ENCODE results near the gene NUMBL. TPM values are rescaled to one million over a fixed set of nuclear protein-coding genes. Genes with fewer than 3 reads are reported as not detected.

NUMBL gene
- polyA plus RNA-seq, 3 donors: 9.4 to 16.0 (median 15.9) TPM

DNA sequence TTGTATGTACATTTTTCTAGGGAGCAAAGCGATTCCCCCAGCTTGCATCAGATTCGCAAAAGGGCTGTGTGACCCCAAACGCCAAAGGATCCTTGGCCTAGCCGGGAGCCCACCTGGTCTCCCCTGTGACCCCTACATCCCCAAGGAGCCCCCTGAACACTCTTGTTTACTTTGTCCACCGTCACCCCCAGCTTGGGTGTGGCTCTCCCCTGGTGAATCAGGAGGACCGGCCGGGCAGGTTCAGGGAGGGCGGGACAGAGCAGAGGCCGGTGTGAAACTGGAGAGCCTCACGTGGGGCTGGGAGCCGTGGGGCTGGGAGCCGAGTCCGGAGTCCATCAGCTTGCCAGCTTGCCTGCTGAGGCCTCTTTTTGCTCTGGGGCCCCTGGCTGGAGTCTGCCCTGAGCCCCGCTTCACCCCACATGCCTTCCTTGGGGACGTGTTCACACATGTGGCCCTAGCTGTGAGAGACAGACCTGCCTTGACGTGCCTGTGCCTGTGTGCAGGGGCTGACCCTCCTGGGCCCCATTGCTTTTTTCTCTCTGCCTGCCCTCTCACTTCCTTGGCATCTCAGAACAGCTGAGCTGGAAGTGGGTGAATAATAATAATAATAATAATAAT lies 28.4 kb upstream of the NUMBL start:
- peak in 2 of 11 donors; percentile 24 to 41 for DNase-seq (ENCODE audit: extremely low read depth in 1 of 11, low read depth in 9 of 11, low spot score in 4 of 11)

DNA sequence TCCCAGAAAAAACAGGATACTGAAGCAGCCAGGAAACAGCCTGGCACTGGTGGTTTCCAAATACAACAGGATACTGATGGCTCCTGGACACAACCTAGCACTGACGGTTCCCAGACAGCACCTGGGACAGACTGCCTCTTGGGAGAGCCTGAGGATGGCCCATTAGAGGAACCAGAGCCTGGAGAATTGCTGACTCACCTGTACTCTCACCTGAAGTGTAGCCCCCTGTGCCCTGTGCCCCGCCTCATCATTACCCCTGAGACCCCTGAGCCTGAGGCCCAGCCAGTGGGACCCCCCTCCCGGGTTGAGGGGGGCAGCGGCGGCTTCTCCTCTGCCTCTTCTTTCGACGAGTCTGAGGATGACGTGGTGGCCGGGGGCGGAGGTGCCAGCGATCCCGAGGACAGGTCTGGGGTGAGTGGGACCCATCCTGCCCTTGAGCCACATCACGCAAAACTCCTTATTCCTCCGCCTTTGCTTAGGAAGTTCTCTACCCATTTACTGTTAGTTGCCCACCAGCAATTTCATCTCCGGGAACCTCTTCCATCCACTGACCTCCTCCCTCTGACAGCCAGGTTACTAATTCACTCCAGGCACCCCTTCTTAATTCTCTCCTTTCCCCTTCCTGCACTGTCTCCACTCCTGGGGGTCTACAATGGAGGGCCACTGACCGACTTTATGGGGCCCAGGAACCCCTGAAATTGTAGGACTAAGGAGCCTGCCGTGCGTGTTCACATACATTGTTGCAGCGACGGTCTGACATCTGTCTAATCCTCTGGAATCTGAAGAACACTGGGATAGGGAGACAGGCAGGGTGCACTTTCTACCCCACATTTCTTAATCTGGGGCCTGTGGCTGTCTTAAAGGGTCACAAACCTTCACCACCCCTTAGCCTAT lies 27.7 kb upstream of the NUMBL start:
- no peak for DNase-seq (ENCODE audit: extremely low read depth in 1 of 11, low read depth in 9 of 11, low spot score in 4 of 11)

DNA sequence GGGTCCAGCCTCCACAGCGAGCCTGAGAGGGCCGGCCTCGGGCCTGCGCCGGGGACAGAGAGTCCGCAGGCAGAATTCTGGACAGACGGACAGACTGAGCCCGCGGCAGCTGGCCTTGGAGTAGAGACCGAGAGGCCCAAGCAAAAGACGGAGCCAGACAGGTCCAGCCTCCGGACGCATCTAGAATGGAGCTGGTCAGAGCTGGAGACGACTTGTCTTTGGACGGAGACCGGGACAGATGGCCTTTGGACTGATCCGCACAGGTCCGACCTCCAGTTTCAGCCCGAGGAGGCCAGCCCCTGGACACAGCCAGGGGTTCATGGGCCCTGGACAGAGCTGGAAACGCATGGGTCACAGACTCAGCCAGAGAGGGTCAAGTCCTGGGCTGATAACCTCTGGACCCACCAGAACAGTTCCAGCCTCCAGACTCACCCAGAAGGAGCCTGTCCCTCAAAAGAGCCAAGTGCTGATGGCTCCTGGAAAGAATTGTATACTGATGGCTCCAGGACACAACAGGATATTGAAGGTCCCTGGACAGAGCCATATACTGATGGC lies 27.0 kb upstream of the NUMBL start:
- peak in 1 of 11 donors; percentile 29 for DNase-seq (ENCODE audit: extremely low read depth in 1 of 11, low read depth in 9 of 11, low spot score in 4 of 11)

DNA sequence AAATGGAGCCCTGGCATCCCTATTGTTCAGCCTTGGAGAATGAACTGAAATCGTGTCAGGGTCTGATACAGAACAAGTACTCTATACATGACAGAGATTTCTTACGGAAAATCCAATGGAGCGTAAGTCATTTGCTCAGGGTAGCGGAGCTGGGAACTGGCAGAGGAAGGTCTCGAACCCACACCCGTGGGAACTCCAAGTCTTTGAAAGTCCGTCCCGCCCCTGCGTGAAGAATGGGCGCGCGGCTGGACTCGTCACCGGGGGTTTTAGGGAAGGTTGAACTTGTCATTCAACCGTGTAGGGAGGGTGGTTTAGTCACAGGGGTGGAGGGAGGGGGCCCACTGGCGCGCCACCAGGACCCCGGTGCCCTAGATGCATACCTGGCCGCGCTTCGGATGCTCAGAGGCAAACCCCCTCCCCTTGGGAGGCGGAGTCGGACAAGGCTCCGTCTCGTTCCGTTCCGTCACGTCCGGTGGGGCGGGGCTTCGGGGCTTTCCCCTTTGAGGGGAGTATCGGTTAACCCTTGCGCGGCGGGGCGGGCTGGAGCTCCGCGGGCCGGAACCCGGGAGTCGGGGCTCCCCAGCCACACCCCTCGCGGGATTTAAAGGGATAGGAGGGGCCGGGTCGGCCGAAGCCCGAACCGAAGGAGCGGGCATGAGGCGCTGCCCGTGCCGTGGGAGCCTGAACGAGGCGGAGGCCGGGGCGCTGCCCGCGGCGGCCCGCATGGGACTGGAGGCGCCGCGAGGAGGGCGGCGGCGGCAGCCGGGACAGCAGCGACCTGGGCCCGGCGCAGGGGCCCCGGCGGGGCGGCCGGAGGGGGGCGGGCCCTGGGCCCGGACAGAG lies 26.3 kb upstream of the NUMBL start, which contains the start of the genes COQ8B and ITPKC:
TSS of gene COQ8B (minus strand) at position 405 of the 843 bp plus-strand sequence. CDS start 2,254 bp downstream, outside the sequence.
TSS of gene ITPKC (plus strand) at position 631 of the 843 bp plus-strand sequence. CDS start at position 655, 24 bp downstream.
- peak; percentile 93 to 100 (median 98) for DNase-seq (ENCODE audit: extremely low read depth in 1 of 11, low read depth in 9 of 11, low spot score in 4 of 11)

DNA sequence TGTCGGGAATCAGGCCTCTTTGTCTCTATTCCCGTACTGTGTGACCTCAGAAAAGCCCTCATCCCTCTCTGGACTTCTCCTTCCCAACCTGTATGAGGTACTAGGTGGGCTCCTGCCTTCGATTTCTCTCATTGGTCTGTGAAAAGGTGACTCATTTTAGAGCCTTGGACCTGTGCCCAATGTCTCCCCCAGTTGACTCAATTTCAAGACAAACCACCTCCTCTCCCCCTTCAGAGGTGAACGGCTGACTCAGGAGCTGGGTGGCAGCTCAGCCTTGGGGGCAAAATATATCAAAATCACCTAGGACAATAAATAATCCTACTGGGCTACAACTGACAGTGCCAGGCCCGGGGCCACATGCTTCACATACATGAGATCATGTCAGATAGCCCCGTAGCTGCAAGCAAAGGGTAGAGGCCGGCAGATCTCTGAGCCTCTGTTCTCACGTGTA lies 25.6 kb upstream of the NUMBL start:
- DNase-seq (ENCODE audit: extremely low read depth in 1 of 11, low read depth in 9 of 11, low spot score in 4 of 11): no peak

DNA sequence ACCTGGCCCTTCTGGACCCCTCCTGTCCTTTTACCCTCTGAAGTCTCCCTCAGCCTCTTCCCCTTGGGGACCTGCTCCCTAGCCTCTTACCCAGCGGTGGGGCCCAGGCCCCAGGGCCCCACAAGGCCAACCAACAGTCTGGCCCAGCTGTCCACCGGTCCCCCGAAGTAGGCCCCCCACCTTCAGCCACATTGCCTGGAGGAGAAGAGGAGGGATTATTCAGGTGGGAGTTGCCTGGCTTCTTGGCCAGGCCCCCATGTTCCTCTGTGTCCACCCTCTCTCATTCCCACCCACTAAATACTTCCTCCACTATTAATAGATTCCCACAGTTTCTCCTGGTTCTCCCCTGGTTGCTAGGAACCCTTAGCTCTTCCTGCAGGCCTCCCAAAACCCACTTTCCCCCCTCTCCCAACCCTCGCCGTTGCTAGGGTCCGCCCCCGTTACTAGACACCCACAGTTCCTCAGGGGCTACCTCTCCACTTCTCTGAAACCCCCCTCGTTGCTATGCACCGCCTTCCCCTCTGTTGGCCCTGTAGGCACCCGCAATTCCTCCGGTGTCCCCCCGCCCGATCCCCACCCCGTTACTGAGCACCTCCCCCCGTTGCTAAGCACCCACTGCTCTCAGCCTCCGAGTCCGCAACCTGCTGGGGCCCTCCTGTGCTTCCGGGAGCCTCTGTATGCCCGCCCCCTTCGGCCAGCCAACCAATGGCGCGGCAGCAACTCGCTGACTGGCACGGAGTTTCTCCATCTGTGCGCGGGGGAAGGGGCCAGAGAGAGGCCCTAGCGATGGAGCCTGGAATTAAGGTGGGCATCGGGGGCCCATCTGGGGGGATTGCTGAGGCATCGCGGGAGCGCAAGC lies 24.2 kb upstream of the NUMBL start:
- DNase-seq (ENCODE audit: extremely low read depth in 1 of 11, low read depth in 9 of 11, low spot score in 4 of 11): peak in 10 of 11 donors; percentile 85 to 93 (median 90)

DNA sequence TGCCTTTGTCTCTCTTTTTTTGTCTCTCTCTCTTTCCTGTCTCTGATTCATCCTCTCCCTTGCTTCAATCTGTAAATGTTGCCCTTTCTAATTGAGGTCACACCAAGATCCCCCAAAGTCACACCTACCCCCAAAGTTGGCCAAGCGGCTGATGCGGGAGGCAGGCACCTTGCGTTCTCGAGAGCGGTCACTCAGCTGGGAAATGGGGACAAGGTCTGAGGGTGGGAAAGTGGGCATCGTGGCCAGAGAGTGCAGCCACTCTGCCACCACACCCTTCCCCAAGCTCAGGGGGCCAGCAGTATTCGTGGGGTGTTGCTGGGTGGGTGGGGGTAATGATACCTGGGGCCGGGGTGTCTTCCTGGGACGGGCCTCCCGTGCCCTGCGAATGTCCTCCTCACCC lies 23.5 kb upstream of the NUMBL start:
- DNase-seq (ENCODE audit: extremely low read depth in 1 of 11, low read depth in 9 of 11, low spot score in 4 of 11): no peak

DNA sequence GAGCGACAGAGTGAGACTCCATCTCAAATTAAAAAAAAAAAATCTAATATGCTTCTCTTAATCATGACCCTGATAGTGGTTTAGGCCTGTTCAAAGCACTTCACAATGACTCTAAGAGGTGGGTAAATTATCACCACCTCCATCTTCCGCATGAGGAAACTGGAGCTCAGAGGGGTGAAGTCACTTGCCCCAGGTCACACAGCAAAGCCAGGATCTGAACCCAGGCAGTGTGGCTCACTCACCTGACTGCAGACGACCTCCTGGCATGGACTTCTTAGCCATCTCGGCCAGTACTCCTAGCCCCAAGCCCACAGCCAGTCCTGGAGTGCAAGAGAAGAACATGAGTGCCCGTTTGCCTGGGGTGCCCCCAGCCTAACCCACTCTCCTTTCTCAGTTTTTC lies 19.4 kb upstream of the NUMBL start:
- no peak for DNase-seq (ENCODE audit: extremely low read depth in 1 of 11, low read depth in 9 of 11, low spot score in 4 of 11)

DNA sequence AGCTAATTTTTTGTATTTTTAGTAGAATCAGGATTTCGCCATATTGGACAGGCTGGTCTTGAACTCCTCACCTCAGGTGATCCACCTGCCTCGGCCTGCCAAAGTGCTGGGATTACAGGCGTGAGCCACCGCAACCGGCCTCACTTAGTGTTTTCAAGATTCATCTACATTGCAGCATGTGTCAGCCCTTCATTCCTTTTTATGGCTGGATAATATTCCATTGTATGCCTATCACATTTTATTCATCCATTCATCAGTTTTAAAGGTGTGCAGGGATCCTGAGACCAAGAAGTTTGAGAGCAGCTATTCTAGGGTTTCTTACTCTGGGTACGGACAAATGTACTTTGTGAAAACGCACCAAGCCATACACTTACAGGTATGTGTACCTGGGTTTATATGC lies 17.2 kb upstream of the NUMBL start:
- DNase-seq (ENCODE audit: extremely low read depth in 1 of 11, low read depth in 9 of 11, low spot score in 4 of 11): no peak

DNA sequence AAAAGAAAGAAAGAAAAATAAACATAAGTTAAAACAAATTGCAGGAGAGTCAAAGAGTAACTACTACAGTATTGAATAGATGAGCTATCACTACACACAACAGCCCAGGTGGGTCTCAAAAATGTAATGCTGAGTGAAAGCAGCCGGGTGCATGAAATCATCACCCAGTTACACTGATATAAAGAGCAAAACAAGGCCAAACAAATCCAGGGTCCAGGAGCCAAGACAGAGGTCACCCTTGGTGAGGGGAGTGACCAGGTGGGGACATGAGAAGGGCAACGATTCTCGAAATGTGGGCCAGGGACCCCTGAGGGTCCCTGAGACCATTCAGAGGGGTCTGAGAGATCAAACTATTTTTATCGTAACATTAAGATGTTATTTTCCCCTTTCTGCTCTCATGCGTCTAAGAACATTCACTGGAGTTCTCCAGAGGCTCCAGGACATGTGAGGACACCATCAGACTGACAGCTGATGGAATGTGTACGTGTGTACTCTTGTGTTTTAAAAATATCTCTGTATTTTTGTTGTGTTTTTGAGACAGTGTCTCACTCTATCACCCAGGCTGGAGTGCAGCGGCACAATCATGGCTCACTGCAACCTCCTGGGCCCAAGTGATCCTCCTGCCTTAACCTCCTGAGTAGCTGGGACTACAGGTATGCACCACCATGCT lies 15.6 kb upstream of the NUMBL start:
- no peak for DNase-seq (ENCODE audit: extremely low read depth in 1 of 11, low read depth in 9 of 11, low spot score in 4 of 11)

DNA sequence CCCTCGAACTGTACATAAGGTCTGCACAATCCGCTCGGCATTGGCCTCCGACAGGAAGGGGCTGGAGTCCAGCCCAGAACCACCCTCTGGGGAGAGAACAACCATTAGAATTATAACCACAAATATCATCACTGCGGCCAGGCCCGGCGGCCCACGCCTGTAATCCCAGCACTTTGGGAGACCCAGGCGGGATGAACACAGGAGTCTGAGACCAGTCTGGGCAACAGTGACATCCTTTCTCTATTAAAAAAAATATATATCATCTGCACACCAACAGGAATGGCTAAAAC lies 14.9 kb upstream of the NUMBL start:
- DNase-seq (ENCODE audit: extremely low read depth in 1 of 11, low read depth in 9 of 11, low spot score in 4 of 11): no peak

DNA sequence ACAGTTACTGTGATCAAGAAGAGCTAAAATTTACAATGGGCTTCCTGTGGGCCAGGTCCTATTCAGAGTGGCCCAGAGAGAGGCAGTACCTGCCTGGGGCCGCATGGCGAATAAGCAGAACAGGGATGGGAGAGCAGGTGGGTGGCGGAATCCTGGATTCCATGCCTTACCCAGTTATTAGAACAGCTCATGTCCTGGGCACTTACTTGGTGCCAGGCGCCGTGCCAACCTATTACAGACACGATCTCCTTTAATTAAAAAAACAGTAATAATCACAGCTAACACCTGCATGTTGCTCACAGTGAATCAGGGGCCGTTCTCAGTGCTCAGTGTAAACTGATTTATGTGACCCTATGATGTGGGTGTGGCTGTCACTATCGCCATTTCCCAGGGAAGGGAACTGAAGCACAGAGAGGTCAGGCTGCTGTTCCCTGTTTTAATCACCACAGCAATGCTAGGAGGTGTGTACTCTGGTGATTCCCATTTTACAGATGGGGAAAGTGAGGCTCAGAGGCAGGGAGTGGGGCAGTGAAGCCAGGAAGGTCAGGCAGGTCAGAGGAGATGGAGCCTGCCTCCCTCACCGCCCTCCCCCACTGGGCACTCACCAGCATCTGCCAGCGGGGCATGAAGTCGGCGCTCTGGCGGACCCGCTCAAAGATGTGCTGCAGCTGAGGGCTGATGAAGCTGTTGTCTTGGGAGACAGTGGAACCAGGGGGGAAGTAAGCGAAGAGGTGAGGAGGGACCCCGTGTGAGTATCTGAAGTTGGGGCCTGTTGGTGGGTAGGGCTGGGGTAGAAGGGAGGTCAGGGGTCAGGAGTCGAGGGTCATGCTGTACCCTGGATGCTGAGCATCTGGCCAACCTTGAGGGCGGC lies 14.3 kb upstream of the NUMBL start:
- no peak for DNase-seq (ENCODE audit: extremely low read depth in 1 of 11, low read depth in 9 of 11, low spot score in 4 of 11)

DNA sequence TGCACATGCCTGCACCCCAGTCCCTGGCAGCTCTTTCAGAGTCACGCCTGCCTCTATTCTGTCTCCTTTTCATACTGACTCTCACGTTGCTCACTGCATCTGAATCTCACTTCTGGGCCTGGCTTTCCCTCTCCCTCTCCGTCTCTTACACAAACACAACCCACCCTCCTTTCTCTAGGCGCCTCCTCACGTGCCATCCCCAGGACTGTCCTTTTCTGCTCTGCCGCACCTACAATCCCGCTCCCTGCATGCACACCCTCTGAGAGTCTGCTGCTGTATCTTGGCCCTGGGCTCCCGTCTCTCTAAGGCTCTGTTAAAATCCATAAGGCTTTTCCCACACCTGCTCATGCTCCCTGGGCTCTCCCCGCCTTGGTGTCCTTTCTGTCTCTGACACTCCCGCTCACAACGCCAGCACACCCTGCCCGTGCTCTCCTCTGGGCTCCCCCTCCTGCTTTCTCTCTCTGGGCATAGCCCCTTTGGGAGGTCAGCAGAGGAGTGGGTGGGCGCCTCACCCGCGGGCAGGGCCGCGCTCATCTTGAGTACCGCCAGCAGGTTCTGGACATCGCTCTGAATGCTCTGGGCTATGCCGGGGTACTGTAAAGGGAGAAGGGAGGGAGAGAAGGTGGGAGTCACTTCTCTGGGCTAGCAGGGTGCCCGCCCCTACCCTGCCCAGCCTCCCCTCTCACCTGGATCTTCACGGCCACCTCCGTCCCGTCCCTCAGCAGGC lies 12.7 kb upstream of the NUMBL start:
- DNase-seq (ENCODE audit: extremely low read depth in 1 of 11, low read depth in 9 of 11, low spot score in 4 of 11): no peak

DNA sequence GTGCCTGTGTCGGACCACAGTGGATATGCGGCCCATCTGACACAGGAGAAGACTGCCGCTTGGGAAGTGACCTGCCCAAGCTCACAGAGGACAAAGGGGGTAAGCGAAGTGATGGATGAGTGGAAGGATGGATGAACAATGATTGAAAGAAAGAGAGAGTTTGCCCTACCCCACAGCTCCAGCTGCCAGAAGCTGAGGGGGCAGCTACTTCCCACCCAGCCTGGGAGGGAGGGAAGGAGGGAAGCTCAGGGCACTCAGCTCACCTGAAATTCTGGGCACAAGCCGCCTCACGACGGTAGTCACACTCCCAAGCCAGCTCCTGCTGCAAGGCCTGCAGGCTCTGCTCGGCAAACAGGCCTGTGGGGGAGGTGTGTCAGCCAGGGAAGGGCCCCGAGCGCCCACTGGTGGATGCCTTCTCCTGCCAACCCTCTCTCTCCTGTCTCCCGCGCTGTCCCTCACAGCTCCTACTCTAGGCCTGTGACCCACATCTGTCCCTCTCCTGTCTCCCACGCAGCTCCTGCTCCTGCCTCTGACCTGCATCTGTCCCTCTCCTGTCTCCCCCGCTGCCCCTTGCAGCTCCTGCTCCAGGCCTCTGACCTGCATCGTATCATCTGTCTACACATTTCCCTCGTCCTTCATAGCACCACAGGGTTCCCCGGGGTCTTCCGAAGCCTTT lies 12.0 kb upstream of the NUMBL start:
- peak in 2 of 11 donors; percentile 38 to 43 for DNase-seq (ENCODE audit: extremely low read depth in 1 of 11, low read depth in 9 of 11, low spot score in 4 of 11)

DNA sequence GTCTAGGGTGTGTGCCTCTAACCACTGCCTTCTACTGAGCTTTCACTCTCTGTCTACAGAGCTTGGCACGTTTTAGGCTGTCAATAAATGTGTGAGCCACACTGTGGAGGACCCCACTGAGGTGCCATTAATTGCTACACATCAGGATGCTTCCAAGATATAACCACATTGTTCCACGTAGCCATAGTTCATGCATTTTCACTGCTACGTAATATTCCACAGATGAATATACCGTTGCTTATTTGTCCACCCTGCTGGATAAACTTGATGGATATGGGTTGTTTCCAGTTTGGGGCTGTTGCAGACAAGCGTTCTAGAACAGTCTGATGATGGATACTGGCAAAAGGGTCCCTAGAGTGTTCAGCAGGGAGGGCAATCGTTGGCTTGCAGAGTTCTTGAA lies 11.3 kb upstream of the NUMBL start:
- DNase-seq (ENCODE audit: extremely low read depth in 1 of 11, low read depth in 9 of 11, low spot score in 4 of 11): no peak

DNA sequence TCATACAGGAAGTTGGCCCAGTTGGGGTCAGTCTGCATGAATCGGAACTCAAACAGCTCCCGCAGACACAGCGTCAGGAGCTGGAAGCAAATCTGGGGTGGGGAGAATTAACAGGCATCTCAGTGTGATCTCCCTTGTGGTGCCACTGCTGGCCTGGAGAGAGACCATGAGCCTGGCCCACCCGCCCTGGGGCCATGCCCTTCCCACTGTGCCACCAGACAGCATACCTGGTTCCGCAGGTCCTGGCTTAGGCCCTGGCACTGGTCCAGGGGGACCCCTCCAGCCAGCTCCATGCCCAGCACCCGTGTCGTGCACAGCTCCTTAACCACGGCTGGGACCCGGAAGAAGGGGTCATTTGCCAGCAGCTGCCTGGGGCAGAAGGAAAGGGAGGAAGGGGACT lies 9.6 kb upstream of the NUMBL start:
- no peak for DNase-seq (ENCODE audit: extremely low read depth in 1 of 11, low read depth in 9 of 11, low spot score in 4 of 11)

All from renal cortex interstitium (tissue), 11 donors.